ENCODE results near the gene BTD. TPM values are rescaled to one million over a fixed set of nuclear protein-coding genes. Genes with fewer than 3 reads are reported as not detected.

BTD gene
- total RNA-seq, result 28.7 TPM

GRCh38 chr3:15601399-15602145 is at the start of gene BTD, which contains the start of gene HACL1:
BTD (plus strand) TSS chr3:15601745; CDS start chr3:15635440, 33,695 bp downstream.
HACL1 (minus strand) TSS chr3:15601569; CDS start chr3:15601463, 106 bp downstream.

Small RNA genes lying within 50 kb of the gene (small RNA-seq; reads per million reads assigned to genes)
- gene MIR3134 (ENCODE audit: low replicate concordance), result not detected

Other genes starting within 250 kb of the BTD start
- 35.4 TPM for gene METTL6, start 174.2 kb upstream of the BTD start, total RNA-seq
- 17.3 TPM for gene EAF1, start 174.1 kb upstream of the BTD start, total RNA-seq
- 10.6 TPM for gene COLQ, start 80.0 kb upstream of the BTD start, total RNA-seq
- 21.1 TPM for gene HACL1, start 176 bp upstream of the BTD start, total RNA-seq
- 54.7 TPM for gene ANKRD28, start 196.2 kb downstream of the BTD start, total RNA-seq